WTC11 (cell line): ENCODE measurements around the gene SREBF1. TPM values are rescaled to one million over a fixed set of nuclear protein-coding genes. Genes with fewer than 3 reads are reported as not detected.

Source experiments
- ATAC-seq: fragments of 200-7000 bp; cut with Tn5 transposase; 2 replicates; pipeline ENCODE4 v1.10.0; 2021; ENCODE audit warnings: mild to moderate bottlenecking, moderate library complexity
- CTCF ChIA-PET: fragments of 300-600 bp; sonication (Branson Sonifier 250); formaldehyde crosslinking; loops from one replicate; lab custom pipeline; 2021; ENCODE audit warnings: antibody characterized with exemption; lab: Charles Lee
- POLR2A ChIA-PET: fragments of 350-600 bp; sonication (Branson Sonifier 250); formaldehyde crosslinking; loops from one replicate; lab custom pipeline; 2021; ENCODE audit warnings: antibody characterized with exemption; lab: Charles Lee
- DNase-seq: peaks from one replicate; pipeline ENCODE4 v3.0.0; 2021; ENCODE audit warnings: low spot score
- H3K27ac Mint-ChIP-seq: 2 replicates; pipeline ENCODE4 v1.8.0; 2021; ENCODE audit warnings: mixed read lengths
- H3K27me3 Mint-ChIP-seq: 2 replicates; pipeline ENCODE4 v1.8.0; 2021; ENCODE audit warnings: low read depth, mild to moderate bottlenecking, moderate library complexity, mixed read lengths
- H3K36me3 Mint-ChIP-seq: 2 replicates; pipeline ENCODE4 v1.8.0; 2021; ENCODE audit warnings: mixed read lengths
- H3K4me1 Mint-ChIP-seq: 2 replicates; pipeline ENCODE4 v1.8.0; 2022; ENCODE audit warnings: mixed read lengths
- H3K4me3 Mint-ChIP-seq: 2 replicates; pipeline ENCODE4 v1.8.0; 2021; ENCODE audit warnings: mild to moderate bottlenecking, moderate library complexity, mixed read lengths
- H3K9me3 Mint-ChIP-seq: 2 replicates; pipeline ENCODE4 v1.8.0; 2021; ENCODE audit warnings: mixed read lengths
- FOXP1 ChIP-seq: sonication (generic); formaldehyde crosslinking; IDR thresholded peaks from 2 replicates; pipeline ENCODE4 v1.8.0; 2022; ENCODE audit warnings: missing genetic modification reagents, mild to moderate bottlenecking, moderate library complexity, borderline replicate concordance
- IRF2 ChIP-seq: sonication (generic); formaldehyde crosslinking; IDR thresholded peaks from 2 replicates; pipeline ENCODE4 v1.8.0; 2022; ENCODE audit warnings: low read depth, missing genetic modification reagents, borderline replicate concordance
- MAX ChIP-seq: sonication (generic); formaldehyde crosslinking; IDR thresholded peaks from 2 replicates; pipeline ENCODE4 v1.8.0; 2022; ENCODE audit warnings: mild to moderate bottlenecking, missing genetic modification reagents
- SOX15 ChIP-seq: fragments of 250-450 bp; sonication (Bioruptor Pico); IDR thresholded peaks from 2 replicates; pipeline ENCODE4 v1.9.0; 2021; ENCODE audit warnings: mild to moderate bottlenecking
- ZNF138 ChIP-seq: sonication (generic); formaldehyde crosslinking; conservative IDR thresholded peaks from 2 replicates; pipeline ENCODE4 v1.8.1; 2022; ENCODE audit warnings: mild to moderate bottlenecking, moderate library complexity, missing genetic modification reagents
- ZNF232 ChIP-seq: sonication (generic); formaldehyde crosslinking; IDR thresholded peaks from 2 replicates; pipeline ENCODE4 v1.8.0; 2022; ENCODE audit warnings: mild to moderate bottlenecking, missing genetic modification reagents
- ZNF281 ChIP-seq: sonication (generic); formaldehyde crosslinking; IDR thresholded peaks from 2 replicates; pipeline ENCODE4 v1.8.0; 2023; ENCODE audit warnings: mild to moderate bottlenecking, missing genetic modification reagents
- ZNF512 ChIP-seq: sonication (generic); formaldehyde crosslinking; IDR thresholded peaks from 2 replicates; pipeline ENCODE4 v1.8.1; 2022; ENCODE audit warnings: missing genetic modification reagents, borderline replicate concordance
- total RNA-seq: library from RNA; stranded (reverse); gene quantifications from 3 replicates; pipeline ENCODE4 v1.2.3, GENCODE V29; 2021
- TF ChIP-seq, protein P1 (sequence below): fragments of 250-450 bp; sonication (Bioruptor Pico); IDR thresholded peaks from 2 replicates; pipeline ENCODE4 v1.9.0; 2021; ENCODE audit warnings: mild to moderate bottlenecking, borderline replicate concordance
- TF ChIP-seq, protein P2 (sequence below): sonication (generic); formaldehyde crosslinking; IDR thresholded peaks from 2 replicates; pipeline ENCODE4 v1.8.1; 2022; ENCODE audit warnings: mild to moderate bottlenecking, moderate library complexity, missing genetic modification reagents

The SREBF1 gene
- total RNA-seq, 1 experiment from 2014 or later: 93.7 TPM

GRCh38 chr17:17816831-17817551 is 19.8 kb downstream of the SREBF1 start (continued):
- TF ChIP-seq, protein P1, sequence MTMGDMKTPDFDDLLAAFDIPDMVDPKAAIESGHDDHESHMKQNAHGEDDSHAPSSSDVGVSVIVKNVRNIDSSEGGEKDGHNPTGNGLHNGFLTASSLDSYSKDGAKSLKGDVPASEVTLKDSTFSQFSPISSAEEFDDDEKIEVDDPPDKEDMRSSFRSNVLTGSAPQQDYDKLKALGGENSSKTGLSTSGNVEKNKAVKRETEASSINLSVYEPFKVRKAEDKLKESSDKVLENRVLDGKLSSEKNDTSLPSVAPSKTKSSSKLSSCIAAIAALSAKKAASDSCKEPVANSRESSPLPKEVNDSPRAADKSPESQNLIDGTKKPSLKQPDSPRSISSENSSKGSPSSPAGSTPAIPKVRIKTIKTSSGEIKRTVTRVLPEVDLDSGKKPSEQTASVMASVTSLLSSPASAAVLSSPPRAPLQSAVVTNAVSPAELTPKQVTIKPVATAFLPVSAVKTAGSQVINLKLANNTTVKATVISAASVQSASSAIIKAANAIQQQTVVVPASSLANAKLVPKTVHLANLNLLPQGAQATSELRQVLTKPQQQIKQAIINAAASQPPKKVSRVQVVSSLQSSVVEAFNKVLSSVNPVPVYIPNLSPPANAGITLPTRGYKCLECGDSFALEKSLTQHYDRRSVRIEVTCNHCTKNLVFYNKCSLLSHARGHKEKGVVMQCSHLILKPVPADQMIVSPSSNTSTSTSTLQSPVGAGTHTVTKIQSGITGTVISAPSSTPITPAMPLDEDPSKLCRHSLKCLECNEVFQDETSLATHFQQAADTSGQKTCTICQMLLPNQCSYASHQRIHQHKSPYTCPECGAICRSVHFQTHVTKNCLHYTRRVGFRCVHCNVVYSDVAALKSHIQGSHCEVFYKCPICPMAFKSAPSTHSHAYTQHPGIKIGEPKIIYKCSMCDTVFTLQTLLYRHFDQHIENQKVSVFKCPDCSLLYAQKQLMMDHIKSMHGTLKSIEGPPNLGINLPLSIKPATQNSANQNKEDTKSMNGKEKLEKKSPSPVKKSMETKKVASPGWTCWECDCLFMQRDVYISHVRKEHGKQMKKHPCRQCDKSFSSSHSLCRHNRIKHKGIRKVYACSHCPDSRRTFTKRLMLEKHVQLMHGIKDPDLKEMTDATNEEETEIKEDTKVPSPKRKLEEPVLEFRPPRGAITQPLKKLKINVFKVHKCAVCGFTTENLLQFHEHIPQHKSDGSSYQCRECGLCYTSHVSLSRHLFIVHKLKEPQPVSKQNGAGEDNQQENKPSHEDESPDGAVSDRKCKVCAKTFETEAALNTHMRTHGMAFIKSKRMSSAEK (CRISPR knock-in tag): no peak
- no peak for TF ChIP-seq SOX15
- no peak for TF ChIP-seq ZNF232 (CRISPR knock-in tag)
- TF ChIP-seq, all 79 proteins: peak for 0

- ChIA-PET CTCF (interaction anchor here (0.9 to 1.0 kb wide), 2 partner anchors 69 to 103 kb away, joined by 3 read pairs; no protein-coding TSS in a partner anchor), POLR2A (no interaction called here)
- TF ChIP-seq, protein P2, sequence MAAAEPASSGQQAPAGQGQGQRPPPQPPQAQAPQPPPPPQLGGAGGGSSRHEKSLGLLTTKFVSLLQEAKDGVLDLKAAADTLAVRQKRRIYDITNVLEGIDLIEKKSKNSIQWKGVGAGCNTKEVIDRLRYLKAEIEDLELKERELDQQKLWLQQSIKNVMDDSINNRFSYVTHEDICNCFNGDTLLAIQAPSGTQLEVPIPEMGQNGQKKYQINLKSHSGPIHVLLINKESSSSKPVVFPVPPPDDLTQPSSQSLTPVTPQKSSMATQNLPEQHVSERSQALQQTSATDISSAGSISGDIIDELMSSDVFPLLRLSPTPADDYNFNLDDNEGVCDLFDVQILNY: no peak
- TF ChIP-seq FOXP1 (CRISPR knock-in tag): peak; percentile 29; the same call in 1 of the 2 replicates
- H3K27ac Mint-ChIP-seq: no peak overlapping the region
- no peak overlapping the region for H3K4me3 Mint-ChIP-seq
- H3K9me3 Mint-ChIP-seq: no peaks in the 10 kb centered on the region
- H3K27me3 Mint-ChIP-seq: no peaks in the 10 kb centered on the region
- DNase-seq (no peak), ATAC-seq (no peak)
- peaks cover 32% of the 10 kb centered on the region for H3K4me1 Mint-ChIP-seq
- peaks cover 34% of the 10 kb centered on the region for H3K36me3 Mint-ChIP-seq
Measured at GRCh38 chr17:17816240-17816814, 20.5 kb downstream of the SREBF1 start.

DNA sequence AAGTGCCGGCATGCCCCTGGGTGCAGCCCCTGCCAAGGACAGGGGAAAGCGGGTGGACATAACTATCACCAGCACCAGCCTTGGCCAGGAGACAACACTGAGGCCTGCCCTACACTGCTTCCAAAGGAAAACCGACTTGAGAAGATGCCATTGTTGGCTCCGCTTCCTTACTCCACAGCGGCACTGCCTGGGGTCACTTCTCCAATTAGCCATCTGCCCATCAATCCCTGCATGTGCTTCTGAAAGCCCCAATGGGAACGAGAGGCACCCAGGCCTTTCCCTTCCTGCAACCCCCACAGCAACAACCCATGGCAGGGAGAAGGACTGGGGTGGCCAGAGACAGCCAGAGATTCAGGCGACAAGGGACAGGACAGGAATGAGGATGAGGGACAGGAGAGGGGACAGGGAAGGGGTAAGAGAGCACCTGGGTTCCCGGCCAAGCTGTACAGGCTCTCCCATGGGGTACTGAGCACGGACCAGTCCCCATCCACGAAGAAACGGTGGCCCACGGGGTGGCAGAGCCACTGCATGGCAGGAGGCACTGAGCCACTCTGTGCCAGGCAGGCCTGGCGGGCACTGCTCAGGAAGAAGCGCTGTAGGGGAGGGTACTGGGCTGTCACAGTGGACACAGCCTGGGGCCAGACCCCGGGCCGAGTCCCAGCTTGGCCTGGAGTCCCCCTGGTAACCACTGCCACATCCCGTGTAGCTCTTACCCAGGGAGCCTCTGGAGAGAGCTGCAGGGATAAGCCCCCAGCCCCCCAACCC is 21.2 kb downstream of the SREBF1 start:
- peaks cover 34% of the 10 kb centered on the region for H3K36me3 Mint-ChIP-seq
- no peaks in the 10 kb centered on the region for H3K9me3 Mint-ChIP-seq
- ATAC-seq (no peak), DNase-seq (no peak)
- H3K4me1 Mint-ChIP-seq: peaks cover 32% of the 10 kb centered on the region
- ChIA-PET CTCF (interaction anchor here (1.0 kb wide), 1 partner anchor 14 kb away, joined by 3 read pairs; no protein-coding TSS in a partner anchor), POLR2A (interaction anchor here (1.5 kb wide), 1 partner anchor 21 kb away, joined by 8 read pairs; the partner anchor contains the start of gene SREBF1)
- H3K4me3 Mint-ChIP-seq: no peak overlapping the region
- TF ChIP-seq MAX (no peak), ZNF281 (CRISPR knock-in tag) (no peak), IRF2 (no peak), ZNF512 (CRISPR knock-in tag) (no peak), ZNF138 (CRISPR knock-in tag) (no peak)
- TF ChIP-seq, protein P2: no peak
- H3K27me3 Mint-ChIP-seq: no peaks in the 10 kb centered on the region
- H3K27ac Mint-ChIP-seq: no peak overlapping the region
